Ascending aorta (tissue), 2 donors: Measurements from ENCODE around the gene KRTAP10-10. TPM values are rescaled to one million over a fixed set of nuclear protein-coding genes. Genes with fewer than 3 reads are reported as not detected.
"Not testable (repeated sequence)": the region's sequence is repeated elsewhere in the genome, so short reads cannot be mapped to it uniquely, and the experiment has no call there.

ENCODE experiments used
- DNase-seq, 2 donors: peaks; one replicate each; pipeline ENCODE4 v3.0.0-alpha.2; 2019; ENCODE audit warnings: low spot score in 2 of 2
- H3K27ac ChIP-seq, 2 donors: fragments of 200-600 bp; sonication (generic); one replicate each; pipeline ENCODE4 v1.5.1; 2016 to 2017; ENCODE audit warnings: mild to moderate bottlenecking in 1 of 2
- H3K27me3 ChIP-seq: fragments of 200-600 bp; sonication (generic); one replicate; pipeline ENCODE4 v1.5.1; 2017
- H3K36me3 ChIP-seq, 2 donors: fragments of 200-600 bp; sonication (generic); one replicate each; pipeline ENCODE4 v1.5.1; 2016
- H3K4me1 ChIP-seq, 2 donors: fragments of 200-600 bp; sonication (generic); one replicate each; pipeline ENCODE4 v1.5.1; 2016 to 2017; ENCODE audit warnings: mild to moderate bottlenecking in 1 of 2
- H3K4me3 ChIP-seq, 2 donors: fragments of 200-600 bp; sonication (generic); one replicate each; pipeline ENCODE4 v1.5.1; 2016 to 2017; ENCODE audit warnings: mild to moderate bottlenecking in 1 of 2
- H3K9me3 ChIP-seq, 2 donors: fragments of 200-600 bp; sonication (generic); one replicate each; pipeline ENCODE4 v1.5.1; 2016
- CTCF ChIP-seq, 3 experiments: fragments of 200-600 bp in 2 of 3; fragments of 450-650 bp in 1 of 3; sonication (generic) in 2 of 3; IDR thresholded peaks; one replicate each; pipeline ENCODE4 v1.5.1; 2016 to 2019; ENCODE audit warnings: antibody characterized with exemption in 3 of 3, mild to moderate bottlenecking in 1 of 3, moderate library complexity in 1 of 3
- intact Hi-C: fragments of 100-400 bp; cut with DNase I; formaldehyde crosslinking; loops from one replicate; pipeline ENCODE4 v1.15.1; 2023
- total RNA-seq: library from RNA; depleted of rRNA; stranded (reverse); fragments of >200 nt; gene quantifications from one replicate; pipeline ENCODE4 v1.1.0, GENCODE V29; 2016

KRTAP10-10 gene
- total RNA-seq, 1 donor from 2014 or later = not detected

DNA sequence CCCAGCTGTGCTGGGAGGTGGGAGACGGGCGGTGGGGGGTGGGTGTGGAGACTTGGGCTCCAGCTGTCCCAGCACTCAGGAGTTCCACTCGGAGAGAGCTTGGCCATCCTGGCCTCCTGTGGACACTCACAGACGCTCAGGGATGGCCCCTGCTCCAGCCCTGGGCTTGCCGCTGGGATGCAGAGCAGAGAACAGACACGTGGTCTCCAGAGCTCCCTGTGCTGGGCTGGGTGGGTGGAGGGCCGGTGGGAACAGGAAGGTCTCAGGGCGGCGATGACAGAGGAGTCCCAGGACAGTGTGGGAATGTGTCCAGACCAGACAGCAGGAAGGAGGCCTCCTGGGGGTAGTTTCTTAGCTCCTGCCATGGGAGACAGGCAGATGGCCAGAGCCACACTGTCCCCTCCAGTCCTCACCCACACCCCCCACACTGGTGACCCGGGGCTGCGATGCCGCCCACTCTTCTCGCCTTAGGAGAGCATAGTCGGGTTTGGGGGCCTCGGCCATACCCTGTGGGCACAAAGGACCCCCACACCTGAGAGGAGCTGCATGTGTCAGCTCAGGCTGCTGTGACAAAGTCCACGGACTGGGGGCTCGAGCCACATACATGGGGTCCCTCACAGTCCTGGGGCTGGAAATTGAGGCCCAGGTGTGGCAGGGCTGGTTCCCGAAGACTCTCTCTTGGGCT is 8.3 kb upstream of the KRTAP10-10 start:
- no peaks in the 10 kb centered on the region for H3K36me3 ChIP-seq
- no peak overlapping the region for H3K4me3 ChIP-seq
- no peak for DNase-seq
- intact Hi-C loops = no loop called here
- H3K9me3 ChIP-seq = peaks cover 0 to 33% of the 10 kb centered on the region in 2 donors
- no peak for TF ChIP-seq CTCF (IDR thresholded peaks at IDR 0.05)
- H3K27ac ChIP-seq = no peak overlapping the region
- H3K4me1 ChIP-seq = no peaks in the 10 kb centered on the region
- no peaks in the 10 kb centered on the region for H3K27me3 ChIP-seq

DNA sequence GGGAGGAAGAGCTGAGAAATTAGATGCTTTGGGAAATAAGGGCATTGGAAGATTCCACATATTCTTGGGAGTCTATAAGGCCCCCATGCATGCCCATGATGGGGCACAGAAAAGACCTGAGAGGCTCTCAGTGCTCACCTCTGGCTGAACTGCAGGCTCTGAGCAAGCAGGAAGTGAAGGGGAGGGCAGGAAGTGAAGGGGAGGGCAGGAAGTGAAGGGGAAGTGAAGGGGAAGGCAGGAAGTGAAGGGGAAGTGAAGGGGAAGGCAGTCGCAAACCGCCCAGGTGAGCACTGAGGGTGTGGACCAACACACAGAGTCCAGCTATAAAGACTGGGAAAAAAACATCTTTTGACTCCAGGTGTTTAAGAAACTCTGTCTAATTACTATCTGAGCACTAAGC is 6.7 kb upstream of the KRTAP10-10 start:
- intact Hi-C loops = no loop called here
- no peak for TF ChIP-seq CTCF (IDR thresholded peaks at IDR 0.05)
- H3K27me3 ChIP-seq = no peaks in the 10 kb centered on the region
- no peak overlapping the region for H3K27ac ChIP-seq
- no peaks in the 10 kb centered on the region for H3K36me3 ChIP-seq
- no peaks in the 10 kb centered on the region for H3K4me1 ChIP-seq
- DNase-seq = no peak
- H3K9me3 ChIP-seq = peaks cover 0 to 30% of the 10 kb centered on the region in 2 donors
- no peak overlapping the region for H3K4me3 ChIP-seq

DNA sequence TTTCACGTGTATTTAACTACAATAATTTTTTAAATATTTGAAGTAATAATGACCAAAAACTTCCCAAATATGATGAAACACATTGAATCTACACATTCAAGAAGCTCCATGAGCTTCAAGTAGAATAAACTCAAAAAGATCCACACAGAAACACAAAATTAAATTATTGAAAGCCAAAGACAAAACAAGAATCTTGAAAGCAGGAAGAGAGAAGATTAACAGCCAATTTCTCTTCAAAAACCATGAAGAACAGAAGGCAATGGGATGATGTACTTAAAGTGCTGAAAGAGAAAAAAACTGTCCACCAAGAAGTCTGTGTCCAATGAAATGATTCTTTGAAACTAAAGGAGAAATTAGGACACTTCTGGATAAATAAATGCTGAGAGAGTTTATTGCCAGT is 5.1 kb upstream of the KRTAP10-10 start:
- no peak overlapping the region for H3K27ac ChIP-seq
- no peak for TF ChIP-seq CTCF (IDR thresholded peaks at IDR 0.05)
- intact Hi-C loops = no loop called here
- no peak overlapping the region for H3K4me3 ChIP-seq
- H3K27me3 ChIP-seq = no peaks in the 10 kb centered on the region
- no peak for DNase-seq
- H3K4me1 ChIP-seq = no peaks in the 10 kb centered on the region
- peaks cover 0 to 30% of the 10 kb centered on the region in 2 donors for H3K9me3 ChIP-seq
- no peaks in the 10 kb centered on the region for H3K36me3 ChIP-seq

DNA sequence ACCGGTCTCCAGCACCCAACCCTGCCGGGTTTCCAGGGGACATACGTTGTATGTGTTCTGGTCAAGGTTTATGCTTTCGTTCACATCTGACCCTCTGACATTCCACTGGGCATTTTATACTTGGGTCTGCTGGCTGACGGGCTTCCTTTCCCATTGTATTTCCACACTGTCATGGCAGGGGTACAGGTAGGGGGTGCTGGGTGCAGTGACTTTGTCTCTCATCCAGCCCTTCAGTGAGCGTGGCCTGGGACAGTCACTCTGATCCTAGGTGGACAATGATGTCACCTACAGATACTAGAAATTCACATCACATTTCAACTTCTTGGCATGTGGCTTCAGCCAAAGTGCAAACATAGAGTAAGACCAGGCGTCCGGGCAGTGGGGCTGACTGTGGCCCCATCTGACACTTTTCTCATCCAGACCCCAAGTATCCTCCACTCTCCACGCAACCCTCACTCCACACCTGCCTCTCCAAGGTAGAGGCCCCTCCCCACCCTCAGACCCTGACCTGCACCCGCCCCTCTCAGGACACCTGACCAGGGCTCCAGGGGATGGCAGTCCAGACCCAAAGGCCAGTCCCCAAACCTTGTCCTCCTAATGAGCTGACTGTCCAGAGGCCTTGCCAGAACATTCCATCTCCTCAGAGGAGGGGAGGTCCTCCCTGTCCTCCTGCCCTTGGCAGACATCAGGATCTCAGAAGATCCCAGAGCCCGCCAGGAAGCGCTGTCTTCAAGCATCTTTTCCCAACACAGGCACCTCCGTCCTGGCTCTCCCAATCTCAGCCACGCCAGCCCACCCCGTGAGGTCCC is 743 bp upstream of the KRTAP10-10 start:
- no peaks in the 10 kb centered on the region for H3K27me3 ChIP-seq
- H3K27ac ChIP-seq = no peak overlapping the region
- intact Hi-C loops = no loop called here
- H3K4me3 ChIP-seq = no peak overlapping the region
- no peak for DNase-seq
- peaks cover 0 to 12% of the 10 kb centered on the region in 2 donors for H3K9me3 ChIP-seq
- H3K4me1 ChIP-seq = no peaks in the 10 kb centered on the region
- TF ChIP-seq CTCF (IDR thresholded peaks at IDR 0.05) = no peak
- no peaks in the 10 kb centered on the region for H3K36me3 ChIP-seq

DNA sequence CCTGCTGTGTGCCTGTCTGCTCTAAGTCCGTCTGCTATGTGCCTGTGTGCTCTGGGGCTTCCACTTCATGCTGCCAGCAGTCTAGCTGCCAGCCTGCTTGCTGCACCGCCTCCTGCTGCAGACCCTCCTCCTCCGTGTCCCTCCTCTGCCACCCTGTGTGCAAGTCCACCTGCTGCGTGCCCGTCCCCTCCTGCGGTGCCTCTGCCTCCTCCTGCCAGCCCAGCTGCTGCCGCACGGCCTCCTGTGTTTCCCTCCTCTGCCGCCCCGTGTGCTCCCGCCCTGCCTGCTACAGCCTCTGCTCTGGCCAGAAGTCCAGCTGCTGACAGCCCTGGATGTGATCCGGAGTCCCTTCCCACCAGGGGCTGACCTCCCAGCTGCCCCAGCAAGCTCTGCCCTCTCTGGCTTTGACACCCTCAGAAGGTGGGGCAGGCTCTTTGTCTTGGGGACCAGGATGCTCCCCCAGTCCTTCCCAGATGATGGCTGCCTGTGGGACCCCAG is 744 bp downstream of the KRTAP10-10 start:
- H3K36me3 ChIP-seq, H3K9me3 ChIP-seq, DNase-seq, H3K27me3 ChIP-seq, H3K4me3 ChIP-seq, intact Hi-C loops, H3K4me1 ChIP-seq, H3K27ac ChIP-seq: not testable (repeated sequence)

DNA sequence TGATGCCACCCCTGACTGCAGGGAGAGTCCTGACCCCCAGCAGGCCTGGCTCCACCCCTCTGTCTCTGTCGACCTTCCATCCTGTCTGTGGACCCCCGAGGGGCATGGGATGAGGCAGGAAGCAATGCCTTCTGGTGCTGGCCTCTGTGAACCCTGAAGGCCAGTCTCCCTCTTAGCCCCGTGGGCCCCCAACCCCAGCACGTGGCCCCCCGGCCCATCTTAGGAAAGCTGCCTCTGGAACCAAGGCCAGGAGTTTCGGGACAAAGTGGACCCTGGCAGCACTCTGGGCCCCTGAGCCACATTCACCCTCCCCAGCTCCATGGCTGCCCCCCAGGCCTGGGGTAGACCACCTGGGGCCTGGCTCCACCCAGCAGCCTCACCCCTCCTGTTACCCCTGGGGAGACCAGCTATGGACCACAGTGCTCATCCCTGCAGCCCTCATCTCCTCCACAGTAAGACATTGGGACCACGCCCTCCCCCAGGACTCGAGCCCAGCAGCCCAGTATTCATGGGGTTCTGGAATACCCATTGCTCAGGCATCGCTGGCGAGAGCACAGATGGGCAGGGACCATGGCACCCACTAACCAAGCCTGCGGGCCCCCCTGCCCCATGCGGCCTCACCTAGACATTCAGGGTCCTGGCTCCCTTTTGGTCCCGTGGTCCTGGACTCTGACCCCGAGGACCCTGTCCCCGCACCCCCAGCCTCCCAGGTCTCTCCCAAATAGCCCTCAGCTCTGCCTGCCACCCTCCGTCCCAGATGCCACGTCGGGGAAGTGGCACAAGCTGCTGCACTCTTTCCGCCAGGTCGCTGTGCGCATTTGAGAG is 1.6 kb downstream of the KRTAP10-10 start:
- H3K4me1 ChIP-seq, H3K27ac ChIP-seq, DNase-seq, H3K27me3 ChIP-seq, H3K9me3 ChIP-seq, H3K36me3 ChIP-seq, intact Hi-C loops, H3K4me3 ChIP-seq: not testable (repeated sequence)
